Hematopoietic multipotent progenitor cell treated with erythropoietin and hydrocortisone succinate and interleukin-3 and kit ligand, for 15 days (in vitro differentiated cells): ENCODE results near the gene PCP2.
A peak's percentile ranks its signal among the peaks of the same experiment; 100 is the strongest.

ENCODE experiments used
- DNase-seq: peaks from one replicate; pipeline ENCODE4 v3.0.0-alpha.2; 2015; ENCODE audit warnings: low spot score

PCP2 gene

GRCh38 chr19:7661744-7662538, 28.4 kb upstream of the PCP2 start:
- DNase-seq: no peak

GRCh38 chr19:7658219-7658686, 24.7 kb upstream of the PCP2 start:
- no peak for DNase-seq

DNA sequence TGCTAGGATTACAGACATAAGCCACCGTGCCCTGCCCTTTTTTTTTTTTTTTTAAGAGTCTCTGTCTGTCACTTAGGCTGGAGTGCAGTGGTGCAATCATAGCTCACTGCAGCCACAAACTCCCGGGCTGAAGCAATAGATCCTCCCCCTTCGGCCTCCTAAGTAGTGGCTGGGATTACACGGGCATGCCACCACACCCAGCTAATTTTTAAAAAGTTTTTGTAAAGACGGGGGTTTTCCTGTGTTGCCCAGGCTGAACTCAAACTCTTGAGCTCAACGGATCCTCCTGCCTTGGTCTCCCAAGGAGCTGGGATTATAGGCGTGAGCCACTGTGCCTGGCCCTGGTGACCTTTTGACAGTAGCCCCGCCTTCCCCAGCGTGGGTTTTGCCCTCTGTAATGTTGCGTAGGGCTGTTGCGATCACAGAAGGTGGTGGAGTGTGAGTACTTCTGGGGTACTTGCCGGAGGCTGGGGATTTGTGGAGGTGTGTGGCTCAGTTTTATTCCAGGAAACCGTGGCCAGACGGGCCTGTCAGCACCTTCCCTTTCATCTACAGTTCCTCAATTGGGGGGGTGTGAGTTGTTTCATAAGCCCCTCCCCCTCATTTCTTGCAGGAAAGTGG, 23.7 kb upstream of the PCP2 start:
- no peak for DNase-seq

DNA sequence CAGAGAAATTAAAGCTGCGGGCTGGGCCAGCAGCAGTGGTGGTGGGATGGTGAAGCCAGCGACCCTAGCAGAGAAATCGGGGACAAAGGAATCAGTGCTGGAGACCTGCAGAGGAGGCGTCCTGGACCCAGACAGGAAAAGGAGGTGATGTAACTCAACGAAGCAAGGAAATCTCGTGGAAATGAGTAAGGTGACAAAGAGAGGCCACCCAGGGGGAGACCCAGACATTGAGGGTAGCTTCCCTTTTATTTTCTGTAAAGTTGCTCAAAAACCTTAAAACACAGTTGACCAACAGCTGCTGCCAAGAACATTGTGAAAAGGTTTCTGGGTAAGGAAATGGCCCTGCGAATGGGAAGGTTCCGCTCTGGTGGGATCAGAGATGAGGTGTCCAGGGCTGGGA, 22.1 kb upstream of the PCP2 start:
- no peak for DNase-seq

DNA sequence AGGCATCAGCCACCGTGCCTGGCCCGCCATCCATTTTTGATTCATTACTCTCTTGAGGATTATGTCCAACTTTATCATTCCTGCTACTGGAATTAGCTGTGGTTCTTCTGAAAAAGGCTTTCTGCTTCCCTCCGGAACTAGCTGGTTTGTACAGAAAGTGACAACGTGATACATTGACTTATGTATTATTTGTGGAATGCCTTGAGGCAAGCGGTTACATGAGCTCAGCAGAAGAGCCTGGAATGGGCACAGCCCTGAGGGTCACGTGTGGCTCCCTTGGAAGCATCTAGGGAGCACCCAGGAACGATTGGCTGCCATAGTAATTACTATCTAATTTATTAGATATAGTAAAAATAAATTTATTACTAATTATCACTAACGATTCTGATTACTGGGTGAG, 20.9 kb upstream of the PCP2 start:
- no peak for DNase-seq

GRCh38 chr19:7652061-7652641, 18.6 kb upstream of the PCP2 start:
- peak; percentile 86 for DNase-seq

- DNase-seq: no peak
These were observed 16.6 kb upstream of the PCP2 start for GRCh38 chr19:7650148-7650547.

DNA sequence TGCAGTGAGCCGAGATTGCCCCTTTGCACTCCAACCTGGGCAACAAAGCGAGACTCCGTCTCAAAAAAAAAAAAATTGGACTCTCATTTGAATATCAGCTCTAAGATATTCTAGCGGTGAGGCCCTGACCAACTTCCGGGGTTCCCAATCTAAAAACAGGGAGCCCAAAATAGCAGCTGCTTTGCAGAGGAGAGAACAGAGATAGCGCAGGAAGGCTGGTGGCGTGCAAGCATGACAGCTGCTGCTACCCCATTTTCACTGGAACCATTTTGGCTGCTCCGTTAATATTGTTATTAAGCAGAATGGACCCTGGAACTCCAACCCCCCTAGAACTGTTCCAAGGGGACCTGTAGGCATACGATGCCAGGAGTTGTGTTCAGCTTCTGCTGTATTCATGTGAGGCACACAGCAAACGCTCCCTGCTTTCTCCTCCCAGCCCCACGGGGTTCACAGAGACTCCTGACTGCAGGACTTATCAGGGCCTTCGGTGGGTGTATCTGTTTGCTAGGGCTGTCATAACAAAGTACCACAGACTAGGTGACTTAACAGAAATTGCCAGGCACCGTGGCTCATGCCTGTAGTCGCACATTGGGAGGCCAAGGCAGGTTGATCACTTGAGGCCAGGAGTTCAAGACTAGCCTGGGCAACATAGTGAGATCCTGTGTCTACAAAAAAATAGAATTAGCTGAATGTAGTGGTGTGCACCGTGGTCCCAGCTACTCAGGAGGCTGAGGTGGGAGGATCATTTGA, 14.9 kb upstream of the PCP2 start:
- peak; percentile 63 for DNase-seq

DNA sequence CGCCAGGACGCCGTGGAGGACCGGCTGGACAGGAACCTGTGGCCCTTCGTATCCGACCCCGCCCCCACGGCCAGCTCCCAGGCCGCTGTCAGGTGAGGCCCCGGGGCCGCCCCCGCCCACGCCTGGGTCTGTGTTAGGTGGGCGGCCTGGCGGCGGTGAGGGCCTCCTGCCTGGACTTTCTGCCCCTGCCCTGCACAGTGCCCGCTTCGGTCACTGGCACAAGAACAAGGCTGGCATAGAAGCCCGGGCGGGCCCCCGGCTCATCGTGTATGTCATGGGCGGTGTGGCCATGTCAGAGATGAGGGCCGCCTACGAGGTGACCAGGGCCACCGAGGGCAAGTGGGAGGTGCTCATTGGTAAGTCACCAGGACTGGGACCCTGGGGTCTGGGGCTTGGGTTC, 13.6 kb upstream of the PCP2 start:
- DNase-seq: no peak

- DNase-seq: no peak
These were observed 12.8 kb upstream of the PCP2 start for GRCh38 chr19:7646426-7646700.

- no peak for DNase-seq
These were observed 12.3 kb upstream of the PCP2 start for GRCh38 chr19:7645656-7646425.

- DNase-seq: no peak
These were observed 11.6 kb upstream of the PCP2 start for GRCh38 chr19:7645163-7645562.

DNA sequence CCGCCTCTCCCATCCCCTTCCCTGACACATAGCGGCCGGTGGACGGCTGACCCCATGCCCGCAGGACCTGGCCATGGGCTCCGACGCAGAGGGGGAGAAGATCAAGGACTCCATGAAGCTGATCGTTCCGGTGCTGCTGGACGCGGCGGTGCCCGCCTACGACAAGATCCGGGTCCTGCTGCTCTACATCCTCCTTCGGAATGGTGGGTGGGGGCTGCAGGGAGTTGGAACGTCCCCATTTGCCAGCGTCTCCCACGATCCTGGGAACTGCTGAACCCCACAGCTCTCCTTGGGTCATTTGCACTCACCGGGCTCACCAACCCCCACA, 11.0 kb upstream of the PCP2 start:
- DNase-seq: no peak

- DNase-seq: peak; percentile 48
These were observed 10.4 kb upstream of the PCP2 start for GRCh38 chr19:7643629-7644549.

DNA sequence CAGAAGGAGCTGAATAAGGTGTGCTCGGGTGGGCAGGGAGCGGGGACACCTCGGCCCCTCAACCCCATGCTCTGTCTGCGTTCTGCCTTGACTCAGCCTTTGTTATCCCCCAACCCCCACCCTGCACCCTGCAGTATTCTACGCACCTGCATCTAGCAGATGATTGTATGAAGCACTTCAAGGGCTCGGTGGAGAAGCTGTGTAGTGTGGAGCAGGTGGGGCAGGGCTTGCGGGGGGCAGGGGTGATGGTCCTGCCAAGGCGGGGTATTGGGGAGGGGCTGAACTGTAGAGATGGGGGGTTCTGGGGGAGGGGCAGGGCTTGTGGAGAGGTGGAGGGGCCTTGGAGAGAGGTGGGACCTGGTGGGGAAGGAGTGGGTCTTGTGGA, 9.5 kb upstream of the PCP2 start:
- no peak for DNase-seq

GRCh38 chr19:7642295-7643030, 8.9 kb upstream of the PCP2 start:
- no peak for DNase-seq

DNA sequence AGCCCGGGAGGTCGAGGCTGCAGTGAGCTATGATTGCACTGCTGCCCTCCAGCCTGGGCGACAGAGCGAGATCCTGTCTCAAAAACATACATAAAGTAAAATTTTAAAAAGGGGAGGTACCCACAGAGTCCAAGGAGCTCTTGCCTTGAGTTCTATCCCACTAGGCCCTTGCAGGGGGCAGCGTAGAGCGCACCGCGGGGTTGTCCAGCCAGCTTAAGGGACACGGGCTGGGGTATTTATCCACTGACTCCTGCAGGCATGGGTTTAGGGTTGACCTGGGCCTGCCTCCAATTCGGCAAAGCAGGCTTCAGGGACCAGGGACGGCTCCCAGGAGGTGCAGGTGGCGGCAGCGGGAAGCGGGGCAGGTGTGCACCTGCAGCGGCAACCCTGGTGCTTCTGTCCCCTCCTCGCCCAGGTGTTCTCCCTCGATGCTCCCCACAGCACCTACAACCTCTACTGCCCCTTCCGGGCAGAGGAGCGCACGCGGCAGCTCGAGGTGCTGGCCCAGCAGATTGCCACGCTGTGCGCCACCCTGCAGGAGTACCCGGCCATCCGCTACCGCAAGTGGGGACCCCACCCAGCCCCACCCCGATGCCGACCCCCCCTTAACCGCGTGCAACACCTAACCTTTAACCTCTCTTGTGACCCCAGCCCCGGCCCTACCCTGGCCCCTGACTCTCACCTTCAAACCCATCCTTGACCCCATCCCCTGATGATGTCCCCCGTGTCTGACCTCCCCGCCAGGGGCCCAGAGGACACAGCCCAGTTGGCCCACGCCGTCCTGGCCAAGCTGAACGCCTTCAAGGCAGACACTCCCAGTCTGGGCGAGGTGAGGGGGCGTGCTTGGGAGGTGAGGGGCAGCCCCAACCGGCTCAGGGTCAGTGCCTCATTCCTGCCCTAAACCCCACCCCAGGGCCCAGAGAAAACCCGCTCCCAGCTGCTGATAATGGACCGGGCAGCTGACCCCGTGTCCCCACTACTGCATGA, 8.1 kb upstream of the PCP2 start:
- DNase-seq: no peak

- no peak for DNase-seq
These were observed 7.3 kb upstream of the PCP2 start for GRCh38 chr19:7640803-7641202.

- DNase-seq: no peak
These were observed 6.4 kb upstream of the PCP2 start for GRCh38 chr19:7639863-7640348.
